ENCODE data around the gene POSTN. TPM values are rescaled to one million over a fixed set of nuclear protein-coding genes. Genes with fewer than 3 reads are reported as not detected.
A peak's percentile ranks its signal among the peaks of the same experiment; 100 is the strongest.

POSTN gene
- total and polyA plus RNA-seq, 11 donors = 8.7 to 102 (median 24.2) TPM

- H3K27ac ChIP-seq = no peak overlapping the region
- intact Hi-C loops (cut with DNase I) = no loop called here
- no peak for DNase-seq
- H3K4me1 ChIP-seq = peaks cover 0 to 9% (median 0%) of the 10 kb centered on the region in 12 donors
- ATAC-seq = peak in 1 of 4 donors; percentile 16
- H3K27me3 ChIP-seq = no peaks in the 10 kb centered on the region
- no peak for TF ChIP-seq POLR2A (IDR thresholded peaks at IDR 0.05)
- no peak for TF ChIP-seq CTCF (IDR thresholded peaks at IDR 0.05)
- no peaks in the 10 kb centered on the region for H3K36me3 ChIP-seq
- WGBS, 4 donors = 69 to 79% (median 75%) methylated on average over 2 of the region's 2 CpGs
- no peak overlapping the region for H3K4me3 ChIP-seq
- H3K9me3 ChIP-seq = peaks cover 0 to 22% (median 9%) of the 10 kb centered on the region in 12 donors
These were observed 68.7 kb downstream of the POSTN start for GRCh38 chr13:37529751-37530385.

DNA sequence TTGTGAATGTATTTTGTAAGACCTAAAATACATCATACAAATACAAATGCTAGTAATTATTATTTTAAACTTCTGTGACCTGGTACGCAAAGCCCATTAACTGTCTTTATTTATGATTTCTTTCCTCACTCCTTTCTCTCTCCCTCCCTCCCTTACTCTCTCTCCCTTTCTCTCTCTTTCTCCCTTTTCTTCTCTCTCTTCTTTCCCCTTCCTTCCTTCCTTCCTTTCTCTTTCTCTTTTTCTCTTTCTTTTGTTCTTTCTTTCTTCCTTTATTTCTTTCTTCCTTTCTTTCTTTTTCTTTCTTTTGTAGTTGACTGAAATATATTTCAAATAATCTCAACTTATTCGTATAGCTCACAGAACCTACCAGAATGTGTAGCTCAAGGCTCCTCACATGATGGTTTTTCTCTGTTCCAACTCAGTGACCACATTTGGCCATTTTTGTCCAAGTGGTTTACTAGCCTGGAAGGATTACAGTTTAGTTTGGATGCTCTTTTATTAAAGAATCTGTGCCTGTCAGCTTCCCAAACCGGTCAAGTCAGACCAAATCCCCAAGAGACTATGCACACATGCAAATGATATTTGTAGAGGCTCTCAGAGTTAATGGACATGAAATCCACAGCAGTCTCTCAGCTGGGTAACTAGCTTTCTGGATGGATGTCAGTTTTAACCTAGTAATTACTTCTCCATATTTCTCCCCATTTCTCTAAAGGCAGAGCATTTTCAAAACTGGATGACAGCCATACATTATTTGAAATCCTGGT lies 71.7 kb downstream of the POSTN start:
- Histone ChIP-seq H3K4me1 (peaks cover 0 to 9% (median 0%) of the 10 kb centered on the region in 12 donors), H3K27ac (peak overlapping the region in 2 of 12 donors; percentile 8 to 32), H3K9me3 (peaks cover 0 to 16% (median 7%) of the 10 kb centered on the region in 12 donors), H3K36me3 (no peaks in the 10 kb centered on the region), H3K27me3 (no peaks in the 10 kb centered on the region), H3K4me3 (no peak overlapping the region)
- ATAC-seq = peak; percentile 36 to 71 (median 64)
- TF ChIP-seq POLR2A (IDR thresholded peaks at IDR 0.05) (no peak), CTCF (IDR thresholded peaks at IDR 0.05) (no peak)
- WGBS, 4 donors = 59 to 69% (median 61%) methylated on average over 3 of the region's 3 CpGs
- peak in 2 of 5 donors; percentile 12 to 22 for DNase-seq
- intact Hi-C loops (cut with DNase I) = no loop called here

DNA sequence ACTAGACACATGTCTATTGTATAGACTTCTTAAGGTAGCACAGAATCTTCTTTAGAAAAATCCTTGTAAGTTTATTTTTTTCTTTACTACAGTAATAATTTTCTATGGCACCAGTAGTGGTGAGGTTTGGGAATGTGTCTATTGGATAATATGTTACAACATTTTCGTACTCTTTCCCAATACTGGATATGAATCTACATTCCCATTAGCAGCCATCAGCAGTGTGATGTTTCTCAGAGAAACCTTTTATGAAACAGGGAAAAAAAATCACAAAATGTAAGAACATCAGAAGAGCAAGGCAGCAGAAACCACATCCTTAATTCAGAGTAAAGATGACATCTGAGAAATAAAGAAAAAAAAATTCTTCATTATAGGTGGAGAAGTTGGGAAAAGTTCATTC lies 83.3 kb downstream of the POSTN start:
- ATAC-seq (no peak), DNase-seq (no peak)
- intact Hi-C loops (cut with DNase I) = no loop called here
- 84 to 98% (median 93%) methylated on average over 1 of the region's 1 CpG for WGBS, 4 donors
- Histone ChIP-seq H3K27me3 (no peaks in the 10 kb centered on the region), H3K36me3 (no peaks in the 10 kb centered on the region), H3K4me1 (no peaks in the 10 kb centered on the region), H3K27ac (no peak overlapping the region), H3K4me3 (no peak overlapping the region), H3K9me3 (no peaks in the 10 kb centered on the region)
- no peak for TF ChIP-seq POLR2A (IDR thresholded peaks at IDR 0.05)
- no peak for TF ChIP-seq CTCF (IDR thresholded peaks at IDR 0.05)

Measured in heart left ventricle (tissue), 16 donors.